CD14-positive monocyte (primary cell): Measurements from ENCODE around the gene CDH3. TPM values are rescaled to one million over a fixed set of nuclear protein-coding genes. Genes with fewer than 3 reads are reported as not detected.

Experiments used
- DNase-seq, 3 donors: peaks; one replicate each; pipeline ENCODE4 v3.0.0-alpha.2; 2011 to 2022
- H2AFZ ChIP-seq: 2 replicates; pipeline ENCODE4 v1.6.0; 2012; ENCODE audit warnings: mild to moderate bottlenecking, low read depth, low read length, inconsistent platforms; ENCODE audit not compliant: insufficient read depth, poor library complexity, severe bottlenecking
- H3K27ac ChIP-seq, 2 donors: 1 replicate in 1 of 2; 2 replicates in 1 of 2; pipeline ENCODE4 v1.5.1; 2012 to 2013; ENCODE audit warnings: low read length in 2 of 2, control low read depth in 1 of 2, inconsistent platforms in 1 of 2, low read depth in 1 of 2, mild to moderate bottlenecking in 1 of 2
- H3K27me3 ChIP-seq, 2 donors: one replicate each; pipeline versions ENCODE4 v1.6.0 to v1.6.1; 2011 to 2013; ENCODE audit warnings: low read length in 2 of 2; ENCODE audit not compliant: control insufficient read depth in 2 of 2, insufficient read depth in 2 of 2
- H3K36me3 ChIP-seq, 2 donors: replicated peaks in 1 of 2; 1 replicate in 1 of 2; 2 replicates in 1 of 2; pipeline versions ENCODE4 v1.5.1 to v1.6.1; 2012 to 2013; ENCODE audit warnings: low read length in 2 of 2, control low read depth in 1 of 2, inconsistent platforms in 1 of 2, mild to moderate bottlenecking in 1 of 2; ENCODE audit not compliant: insufficient read depth in 2 of 2, control insufficient read depth in 1 of 2
- H3K4me1 ChIP-seq, 2 donors: 1 replicate in 1 of 2; 2 replicates in 1 of 2; pipeline versions ENCODE4 v1.5.1 to v1.6.1; 2012 to 2013; ENCODE audit warnings: low read length in 2 of 2, control low read depth in 1 of 2, inconsistent platforms in 1 of 2, mild to moderate bottlenecking in 1 of 2, moderate library complexity in 1 of 2; ENCODE audit not compliant: insufficient read depth in 2 of 2, control insufficient read depth in 1 of 2
- H3K4me2 ChIP-seq: replicated peaks from 2 replicates; pipeline ENCODE3; 2012; ENCODE audit warnings: low read length, moderate library complexity, mild to moderate bottlenecking; ENCODE audit not compliant: poor library complexity, severe bottlenecking; ENCODE audit errors: extremely low read depth
- H3K4me3 ChIP-seq, 3 experiments: fragments of 200-600 bp in 1 of 3; sonication (generic) in 1 of 3; replicated peaks in 1 of 3; 1 replicate in 2 of 3; 2 replicates in 1 of 3; pipeline ENCODE4 v1.5.1; 2011 to 2013; ENCODE audit warnings: low read length in 3 of 3, mild to moderate bottlenecking in 3 of 3, control low read depth in 2 of 3, low read depth in 2 of 3, inconsistent platforms in 1 of 3, moderate library complexity in 1 of 3
- H3K79me2 ChIP-seq: 2 replicates; pipeline ENCODE4 v1.6.0; 2012; ENCODE audit warnings: mild to moderate bottlenecking, control low read depth, inconsistent platforms, low read length, moderate library complexity; ENCODE audit not compliant: insufficient read depth
- H3K9ac ChIP-seq: 2 replicates; pipeline ENCODE4 v1.6.0; 2017; ENCODE audit warnings: low read length, mild to moderate bottlenecking; ENCODE audit not compliant: insufficient read depth, poor library complexity, severe bottlenecking
- H3K9me3 ChIP-seq, 2 donors: replicated peaks in 1 of 2; 1 replicate in 1 of 2; 2 replicates in 1 of 2; pipeline versions ENCODE4 v1.5.1 to v1.6.1; 2012 to 2013; ENCODE audit warnings: low read length in 2 of 2, control low read depth in 1 of 2; ENCODE audit not compliant: control insufficient read depth in 1 of 2, insufficient read depth in 1 of 2
- H4K20me1 ChIP-seq: 2 replicates; pipeline ENCODE4 v1.6.0; 2012; ENCODE audit warnings: mild to moderate bottlenecking, low read length, control low read depth, moderate library complexity; ENCODE audit not compliant: insufficient read depth
- H3K27ac Mint-ChIP-seq, 7 donors: one replicate each; pipeline ENCODE4 v1.8.0; 2020; ENCODE audit warnings: mild to moderate bottlenecking in 7 of 7, mixed read lengths in 7 of 7, moderate library complexity in 6 of 7, inconsistent platforms in 2 of 7
- H3K27me3 Mint-ChIP-seq, 3 donors: one replicate each; pipeline ENCODE4 v1.8.0; 2021 to 2022; ENCODE audit warnings: low read depth in 3 of 3, mild to moderate bottlenecking in 3 of 3, mixed read lengths in 3 of 3, moderate library complexity in 3 of 3, inconsistent platforms in 1 of 3
- H3K36me3 Mint-ChIP-seq, 2 donors: one replicate each; pipeline ENCODE4 v1.8.0; 2020; ENCODE audit warnings: mixed read lengths in 2 of 2, inconsistent platforms in 1 of 2, mild to moderate bottlenecking in 1 of 2
- H3K4me1 Mint-ChIP-seq: one replicate; pipeline ENCODE4 v1.8.0; 2020; ENCODE audit warnings: mild to moderate bottlenecking, mixed read lengths
- H3K4me3 Mint-ChIP-seq, 2 donors: one replicate each; pipeline ENCODE4 v1.8.0; 2020; ENCODE audit warnings: mild to moderate bottlenecking in 2 of 2, mixed read lengths in 2 of 2, moderate library complexity in 1 of 2
- H3K9me3 Mint-ChIP-seq, 7 donors: one replicate each; pipeline ENCODE4 v1.8.0; 2020 to 2022; ENCODE audit warnings: mixed read lengths in 7 of 7, mild to moderate bottlenecking in 6 of 7, moderate library complexity in 6 of 7, inconsistent platforms in 2 of 7
- WGBS: methylation state at CpG from one replicate; pipeline ENCODE4 v1.1.5; 2013; ENCODE audit warnings: missing lambda C conversion rate; ENCODE audit not compliant: insufficient coverage; 5-methylcytosine and 5-hydroxymethylcytosine counted together
- intact Hi-C, 2 donors: fragments of 100-400 bp; cut with micrococcal nuclease; formaldehyde crosslinking; loops; one replicate each; pipeline versions ENCODE4 v1.15.0 to v1.15.1; 2023
- polyA plus RNA-seq, 3 donors: library from polyadenylated mRNA; depleted of rRNA in 1 of 3; unstranded in 2 of 3; stranded (reverse) in 1 of 3; fragments of 300-500 nt in 2 of 3; fragments of >200 nt in 1 of 3; fragmentation: Illumina TruSeq in 2 of 3; gene quantifications; 1 replicate in 2 of 3; 2 replicates in 1 of 3; pipeline ENCODE4 v1.2.3, GENCODE V29; 2012 to 2021
- TF ChIP-seq, protein P1 (sequence below): fragments of 200-600 bp; IDR thresholded peaks from one replicate; pipeline ENCODE4 v1.8.0; 2022; ENCODE audit warnings: antibody characterized with exemption, mild to moderate bottlenecking

The CDH3 gene
- polyA plus RNA-seq, 3 donors = not detected

DNA sequence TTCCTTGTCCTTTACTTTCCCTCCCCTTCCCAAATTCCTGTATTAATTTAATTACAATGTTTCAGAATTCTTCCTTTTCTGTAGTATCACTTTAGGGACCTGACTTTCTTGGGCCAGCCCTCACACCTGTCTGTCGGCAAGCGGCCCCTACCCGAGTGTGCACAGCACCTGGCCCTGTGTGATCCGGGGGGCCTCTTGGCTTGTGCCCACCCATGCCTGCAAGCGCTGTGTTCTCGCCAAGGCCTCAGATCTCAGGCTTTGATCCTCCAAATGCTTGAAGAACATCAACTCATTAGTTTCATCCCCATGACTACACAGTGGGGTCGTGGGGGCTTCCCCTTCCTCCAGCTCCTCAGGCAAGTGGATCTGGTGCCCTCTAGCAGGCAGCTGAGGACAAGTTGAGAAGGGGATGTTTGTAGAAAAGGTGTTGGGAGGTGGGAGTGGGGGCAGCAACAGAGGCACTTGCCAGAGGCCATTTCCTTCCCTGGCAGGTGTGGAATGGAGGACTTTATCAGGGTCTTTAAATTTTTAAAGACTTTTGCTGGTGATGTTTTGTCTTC is 15.7 kb upstream of the CDH3 start:
- no peak overlapping the region for H3K4me3 Mint-ChIP-seq
- H3K9me3 ChIP-seq = no peaks in the 10 kb centered on the region
- 90% methylated on average over 6 of the region's 7 CpGs for WGBS
- TF ChIP-seq, protein P1, sequence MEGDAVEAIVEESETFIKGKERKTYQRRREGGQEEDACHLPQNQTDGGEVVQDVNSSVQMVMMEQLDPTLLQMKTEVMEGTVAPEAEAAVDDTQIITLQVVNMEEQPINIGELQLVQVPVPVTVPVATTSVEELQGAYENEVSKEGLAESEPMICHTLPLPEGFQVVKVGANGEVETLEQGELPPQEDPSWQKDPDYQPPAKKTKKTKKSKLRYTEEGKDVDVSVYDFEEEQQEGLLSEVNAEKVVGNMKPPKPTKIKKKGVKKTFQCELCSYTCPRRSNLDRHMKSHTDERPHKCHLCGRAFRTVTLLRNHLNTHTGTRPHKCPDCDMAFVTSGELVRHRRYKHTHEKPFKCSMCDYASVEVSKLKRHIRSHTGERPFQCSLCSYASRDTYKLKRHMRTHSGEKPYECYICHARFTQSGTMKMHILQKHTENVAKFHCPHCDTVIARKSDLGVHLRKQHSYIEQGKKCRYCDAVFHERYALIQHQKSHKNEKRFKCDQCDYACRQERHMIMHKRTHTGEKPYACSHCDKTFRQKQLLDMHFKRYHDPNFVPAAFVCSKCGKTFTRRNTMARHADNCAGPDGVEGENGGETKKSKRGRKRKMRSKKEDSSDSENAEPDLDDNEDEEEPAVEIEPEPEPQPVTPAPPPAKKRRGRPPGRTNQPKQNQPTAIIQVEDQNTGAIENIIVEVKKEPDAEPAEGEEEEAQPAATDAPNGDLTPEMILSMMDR = no peak
- no peaks in the 10 kb centered on the region for H4K20me1 ChIP-seq
- H3K27ac ChIP-seq = no peak overlapping the region
- intact Hi-C loops = no loop called here
- no peak for DNase-seq
- H3K27me3 ChIP-seq = no peaks in the 10 kb centered on the region
- H3K27me3 Mint-ChIP-seq = peaks cover 10 to 34% (median 26%) of the 10 kb centered on the region in 3 donors
- H3K4me1 Mint-ChIP-seq = no peaks in the 10 kb centered on the region
- H3K4me2 ChIP-seq = no peak overlapping the region
- no peaks in the 10 kb centered on the region for H3K4me1 ChIP-seq
- H2AFZ ChIP-seq = no peak overlapping the region
- no peaks in the 10 kb centered on the region for H3K36me3 Mint-ChIP-seq
- peaks cover 0 to 3% (median 0%) of the 10 kb centered on the region in 7 donors for H3K9me3 Mint-ChIP-seq
- no peak overlapping the region for H3K4me3 ChIP-seq
- no peak overlapping the region for H3K27ac Mint-ChIP-seq
- no peaks in the 10 kb centered on the region for H3K36me3 ChIP-seq
- no peaks in the 10 kb centered on the region for H3K79me2 ChIP-seq
- no peak overlapping the region for H3K9ac ChIP-seq

GRCh38 chr16:68636064-68636560 is 9.0 kb upstream of the CDH3 start:
- H3K4me2 ChIP-seq = no peak overlapping the region
- Mint-ChIP-seq H3K36me3 (no peaks in the 10 kb centered on the region), H3K4me1 (no peaks in the 10 kb centered on the region), H3K27me3 (peaks cover 18 to 25% (median 21%) of the 10 kb centered on the region in 3 donors), H3K9me3 (peaks cover 0 to 7% (median 0%) of the 10 kb centered on the region in 7 donors), H3K27ac (no peak overlapping the region), H3K4me3 (no peak overlapping the region)
- no peak overlapping the region for H2AFZ ChIP-seq
- no peaks in the 10 kb centered on the region for H3K36me3 ChIP-seq
- peaks cover 0 to under 1% of the 10 kb centered on the region in 2 donors for H3K27me3 ChIP-seq
- H3K79me2 ChIP-seq = no peaks in the 10 kb centered on the region
- no peak for DNase-seq
- WGBS = 88% methylated on average over 9 of the region's 12 CpGs
- no peaks in the 10 kb centered on the region for H3K9me3 ChIP-seq
- H3K27ac ChIP-seq = no peak overlapping the region
- TF ChIP-seq, protein P1 = no peak
- H3K4me3 ChIP-seq = no peak overlapping the region
- intact Hi-C loops = no loop called here
- H3K4me1 ChIP-seq = no peaks in the 10 kb centered on the region
- H3K9ac ChIP-seq = no peak overlapping the region
- H4K20me1 ChIP-seq = no peaks in the 10 kb centered on the region
